Fibroblast of lung (primary cell): ENCODE results near the gene IFI44L. TPM values are rescaled to one million over a fixed set of nuclear protein-coding genes. Genes with fewer than 3 reads are reported as not detected.

Experiments used
- DNase-seq, 2 donors: peaks; one replicate each; pipeline versions ENCODE4 v3.0.0 to v3.0.0-alpha.2; 2010; ENCODE audit warnings: low read depth in 2 of 2
- H2AFZ ChIP-seq: 2 replicates; pipeline ENCODE4 v1.5.1; 2012; ENCODE audit warnings: low read length, control low read depth, inconsistent platforms
- H3K27ac ChIP-seq: 2 replicates; pipeline ENCODE4 v1.5.1; 2011; ENCODE audit warnings: low read length, control low read depth; ENCODE audit not compliant: insufficient read depth
- H3K27me3 ChIP-seq: 2 replicates; pipeline ENCODE4 v1.5.1; 2011; ENCODE audit warnings: mild to moderate bottlenecking, low read length; ENCODE audit not compliant: control insufficient read depth, insufficient read depth
- H3K36me3 ChIP-seq: 2 replicates; pipeline ENCODE4 v1.5.1; 2011; ENCODE audit warnings: low read length; ENCODE audit not compliant: control insufficient read depth, insufficient read depth
- H3K4me1 ChIP-seq: 2 replicates; pipeline ENCODE4 v1.5.1; 2011; ENCODE audit warnings: low read length; ENCODE audit not compliant: control insufficient read depth, insufficient read depth; ENCODE audit errors: extremely low read depth
- H3K4me2 ChIP-seq: 2 replicates; pipeline ENCODE4 v1.5.1; 2011; ENCODE audit warnings: low read length, control low read depth; ENCODE audit not compliant: insufficient read depth; ENCODE audit errors: extremely low read depth
- H3K4me3 ChIP-seq, 4 experiments: fragments of 200-600 bp in 1 of 4; sonication (generic) in 1 of 4; replicated peaks in 1 of 4; 2 replicates each; pipeline ENCODE4 v1.5.1; 2011 to 2016; ENCODE audit warnings: low read length in 4 of 4, low read depth in 3 of 4, mild to moderate bottlenecking in 3 of 4, control low read depth in 2 of 4, inconsistent platforms in 1 of 4, mixed read lengths in 1 of 4; ENCODE audit not compliant: insufficient read depth in 1 of 4; ENCODE audit errors: control extremely low read depth in 1 of 4
- H3K79me2 ChIP-seq: 2 replicates; pipeline ENCODE4 v1.5.1; 2012; ENCODE audit warnings: mild to moderate bottlenecking, low read length, inconsistent platforms; ENCODE audit not compliant: control insufficient read depth, insufficient read depth
- H3K9ac ChIP-seq: 2 replicates; pipeline ENCODE4 v1.5.1; 2011; ENCODE audit warnings: mild to moderate bottlenecking, low read length, control low read depth; ENCODE audit not compliant: insufficient read depth
- H3K9me3 ChIP-seq: 2 replicates; pipeline ENCODE4 v1.5.1; 2012; ENCODE audit warnings: low read depth, low read length; ENCODE audit not compliant: control insufficient read depth, insufficient read depth
- H4K20me1 ChIP-seq: 2 replicates; pipeline ENCODE4 v1.5.1; 2011; ENCODE audit warnings: low read length; ENCODE audit not compliant: control insufficient read depth, insufficient read depth; ENCODE audit errors: extremely low read depth
- CTCF ChIP-seq, 2 donors: IDR thresholded peaks in 1 of 2; conservative IDR thresholded peaks in 1 of 2; 1 replicate in 1 of 2; 2 replicates in 1 of 2; pipeline ENCODE4 v1.5.1; 2011 to 2012; ENCODE audit warnings: low read length in 2 of 2, control low read depth in 1 of 2, inconsistent platforms in 1 of 2, low read depth in 1 of 2, mild to moderate bottlenecking in 1 of 2
- EZH2 ChIP-seq: IDR thresholded peaks from 2 replicates; pipeline ENCODE4 v1.5.1; 2012; ENCODE audit warnings: low read length, control low read depth, mild to moderate bottlenecking; ENCODE audit errors: missing control alignments
- polyA plus RNA-seq, 2 donors: library from polyadenylated mRNA; depleted of rRNA in 1 of 2; stranded (reverse) in 1 of 2; unstranded in 1 of 2; fragments of >200 nt; gene quantifications; 2 replicates each; pipeline ENCODE4 v1.2.1, GENCODE V29; 2011 to 2012; ENCODE audit warnings: missing spikeins in 1 of 2
- total RNA-seq: library from RNA; depleted of rRNA; stranded (reverse); fragments of >200 nt; gene quantifications from 2 replicates; pipeline ENCODE4 v1.2.1, GENCODE V29; 2014

The IFI44L gene
- total and polyA plus RNA-seq, 2 donors (not counting 1 experiment from before 2014, with no cell fraction given) = 0.59 to 2.1 TPM

DNA sequence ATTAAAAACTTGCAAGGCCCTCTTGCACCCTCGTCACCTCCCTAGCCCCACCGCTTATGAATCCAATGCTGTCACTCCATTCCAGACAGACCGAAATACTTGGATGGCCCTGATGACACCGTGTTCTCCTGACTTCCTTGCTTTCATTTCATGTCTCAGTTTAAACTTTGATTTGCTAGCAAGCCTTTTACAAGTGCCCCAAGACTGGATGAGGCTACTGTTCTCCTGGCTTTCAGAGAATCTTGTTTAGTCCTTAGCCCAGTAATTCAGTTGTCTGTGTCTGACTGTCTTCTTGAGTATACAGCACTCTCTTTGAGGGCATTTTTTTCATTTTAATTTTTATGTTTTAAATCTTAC lies 824 bp upstream of the IFI44L start:
- Histone ChIP-seq H4K20me1 (no peaks in the 10 kb centered on the region), H3K9me3 (no peaks in the 10 kb centered on the region), H2AFZ (peak overlapping the region; percentile 70), H3K4me2 (peak overlapping the region; percentile 64), H3K4me1 (no peaks in the 10 kb centered on the region), H3K4me3 (peak overlapping the region in 2 of 4 experiments; percentile 49 to 65), H3K9ac (no peak overlapping the region), H3K36me3 (no peaks in the 10 kb centered on the region), H3K27ac (peak overlapping the region; percentile 33), H3K79me2 (no peaks in the 10 kb centered on the region), H3K27me3 (no peaks in the 10 kb centered on the region)
- no peak for DNase-seq
- TF ChIP-seq EZH2 (no peak), CTCF (conservative IDR thresholded peaks at IDR 0.05 in 1 of 2, IDR thresholded peaks at IDR 0.05 in 1 of 2; ENCODE audit: low read depth in 1 of 2, low read length in 2 of 2) (no peak)

- Histone ChIP-seq H3K9me3 (no peaks in the 10 kb centered on the region), H3K36me3 (no peaks in the 10 kb centered on the region), H2AFZ (peak overlapping the region; percentile 58), H3K4me1 (no peaks in the 10 kb centered on the region), H3K4me3 (peak overlapping the region; percentile 31 to 65 (median 46)), H3K4me2 (peak overlapping the region; percentile 64), H3K27ac (peak overlapping the region; percentile 33), H3K27me3 (no peaks in the 10 kb centered on the region), H3K79me2 (no peaks in the 10 kb centered on the region), H4K20me1 (no peaks in the 10 kb centered on the region), H3K9ac (no peak overlapping the region)
- no peak for DNase-seq
- TF ChIP-seq CTCF (conservative IDR thresholded peaks at IDR 0.05 in 1 of 2, IDR thresholded peaks at IDR 0.05 in 1 of 2; ENCODE audit: low read depth in 1 of 2, low read length in 2 of 2) = no peak
- no peak for TF ChIP-seq EZH2
These were observed 418 bp downstream of the IFI44L start for GRCh38 chr1:78620666-78621065.

- Histone ChIP-seq H3K79me2 (no peaks in the 10 kb centered on the region), H3K36me3 (no peaks in the 10 kb centered on the region), H3K4me1 (no peaks in the 10 kb centered on the region), H3K27me3 (no peaks in the 10 kb centered on the region), H3K4me2 (no peak overlapping the region), H2AFZ (no peak overlapping the region), H4K20me1 (no peaks in the 10 kb centered on the region), H3K4me3 (no peak overlapping the region), H3K27ac (no peak overlapping the region), H3K9ac (no peak overlapping the region), H3K9me3 (no peaks in the 10 kb centered on the region)
- DNase-seq = no peak
- no peak for TF ChIP-seq EZH2
- TF ChIP-seq CTCF (conservative IDR thresholded peaks at IDR 0.05 in 1 of 2, IDR thresholded peaks at IDR 0.05 in 1 of 2; ENCODE audit: low read depth in 1 of 2, low read length in 2 of 2) = no peak
These were observed 2.3 kb downstream of the IFI44L start for GRCh38 chr1:78622548-78622947.
